ENCODE data around the gene RANBP9. TPM values are rescaled to one million over a fixed set of nuclear protein-coding genes. Genes with fewer than 3 reads are reported as not detected.
A peak's percentile ranks its signal among the peaks of the same experiment; 100 is the strongest.

Gene RANBP9
- total RNA-seq = 10 to 100 TPM; 53.3 to 56.2 TPM

GRCh38 chr6:13711733-13712598 lies at the start of gene RANBP9:
Gene RANBP9 (minus strand): TSS chr6:13711835. CDS start chr6:13711505, 330 bp downstream.
- DNase-seq = peak; percentile 89
- peak; percentile 77 for ATAC-seq
- Mint-ChIP-seq H3K27me3 (no peaks in the 10 kb centered on the region), H3K27ac (peak within 1 kb of the TSS; percentile 96), H3K36me3 (ENCODE audit: low read depth) (peaks cover 25% of the 10 kb centered on the region), H3K4me3 (peak within 1 kb of the TSS; percentile 100), H3K9me3 (peaks cover 10% of the 10 kb centered on the region), H3K4me1 (ENCODE audit: low read depth) (peaks cover 47% of the 10 kb centered on the region)
- intact Hi-C loops (cut with micrococcal nuclease) = loop anchor here (2.0 kb wide), 1 partner anchor 51 kb away; no protein-coding TSS in a partner anchor
- ChIA-PET POLR2A (interaction anchor here (0.8 to 3.9 kb wide), 20 partner anchors 11 to 384 kb away, joined by 3 to 26 read pairs (median 4); partner anchors contain the start of genes NOL7, SIRT5 and TBC1D7), CTCF (interaction anchor here (0.7 to 3.2 kb wide), 6 partner anchors 16 to 137 kb away, joined by 3 to 16 read pairs (median 3); partner anchors contain the start of gene NOL7)
- TF ChIP-seq CTCF (IDR thresholded peaks at IDR 0.05) = no peak

- H3K9me3 Mint-ChIP-seq = peaks cover 7% of the 10 kb centered on the region
- ATAC-seq (no peak), DNase-seq (no peak)
- ChIA-PET CTCF (no interaction called here), POLR2A (interaction anchor here (3.9 kb wide), 1 partner anchor 49 kb away, joined by 26 read pairs; the partner anchor contains the start of gene RANBP9)
- H3K4me3 Mint-ChIP-seq = no peak overlapping the region
- H3K4me1 Mint-ChIP-seq (ENCODE audit: low read depth) = peaks cover 26% of the 10 kb centered on the region
- TF ChIP-seq CTCF (IDR thresholded peaks at IDR 0.05) = no peak
- intact Hi-C loops (cut with micrococcal nuclease) = loop anchor here (10.0 kb wide), 1 partner anchor 146 kb away; the partner anchor contains the start of gene NOL7
- H3K27ac Mint-ChIP-seq = no peak overlapping the region
- H3K27me3 Mint-ChIP-seq = peaks cover under 1% of the 10 kb centered on the region
- peaks cover 2% of the 10 kb centered on the region for H3K36me3 Mint-ChIP-seq (ENCODE audit: low read depth)
Measured at GRCh38 chr6:13760307-13761304, 49.0 kb upstream of the RANBP9 start.

GRCh38 chr6:13759025-13759424 lies 47.4 kb upstream of the RANBP9 start:
- H3K27me3 Mint-ChIP-seq = no peaks in the 10 kb centered on the region
- CTCF ChIA-PET = interaction anchor here (0.7 kb wide), 1 partner anchor 144 kb away, joined by 3 read pairs; the partner anchor contains the start of gene NOL7
- no peak for TF ChIP-seq CTCF (IDR thresholded peaks at IDR 0.05)
- H3K36me3 Mint-ChIP-seq (ENCODE audit: low read depth) = peaks cover 2% of the 10 kb centered on the region
- POLR2A ChIA-PET = no interaction called here
- H3K4me1 Mint-ChIP-seq (ENCODE audit: low read depth) = peaks cover 27% of the 10 kb centered on the region
- DNase-seq (no peak), ATAC-seq (no peak)
- intact Hi-C loops (cut with micrococcal nuclease) = no loop called here
- H3K4me3 Mint-ChIP-seq = no peak overlapping the region
- no peak overlapping the region for H3K27ac Mint-ChIP-seq
- H3K9me3 Mint-ChIP-seq = peaks cover 5% of the 10 kb centered on the region

- no peaks in the 10 kb centered on the region for H3K9me3 Mint-ChIP-seq
- peaks cover 5% of the 10 kb centered on the region for H3K4me1 Mint-ChIP-seq (ENCODE audit: low read depth)
- CTCF ChIA-PET = interaction anchor here (0.9 kb wide), 1 partner anchor 139 kb away, joined by 3 read pairs; the partner anchor contains the start of gene NOL7
- ATAC-seq (no peak), DNase-seq (no peak)
- no peaks in the 10 kb centered on the region for H3K36me3 Mint-ChIP-seq (ENCODE audit: low read depth)
- H3K27me3 Mint-ChIP-seq = no peaks in the 10 kb centered on the region
- no peak overlapping the region for H3K4me3 Mint-ChIP-seq
- POLR2A ChIA-PET = interaction anchor here (1.0 kb wide), 1 partner anchor 11 kb away, joined by 4 read pairs; no protein-coding TSS in a partner anchor
- intact Hi-C loops (cut with micrococcal nuclease) = no loop called here
- no peak overlapping the region for H3K27ac Mint-ChIP-seq
- TF ChIP-seq CTCF (IDR thresholded peaks at IDR 0.05) = no peak
Measured at GRCh38 chr6:13754644-13755043, 43.0 kb upstream of the RANBP9 start.

All from activated CD8-positive, alpha-beta T cell treated with anti-CD3 and anti-CD28 coated beads for 36 hours (primary cell).